Measurements from ENCODE around the gene PLAAT3.
"Not testable (repeated sequence)": the region's sequence is repeated elsewhere in the genome, so short reads cannot be mapped to it uniquely, and the experiment has no call there.

Gene PLAAT3

DNA sequence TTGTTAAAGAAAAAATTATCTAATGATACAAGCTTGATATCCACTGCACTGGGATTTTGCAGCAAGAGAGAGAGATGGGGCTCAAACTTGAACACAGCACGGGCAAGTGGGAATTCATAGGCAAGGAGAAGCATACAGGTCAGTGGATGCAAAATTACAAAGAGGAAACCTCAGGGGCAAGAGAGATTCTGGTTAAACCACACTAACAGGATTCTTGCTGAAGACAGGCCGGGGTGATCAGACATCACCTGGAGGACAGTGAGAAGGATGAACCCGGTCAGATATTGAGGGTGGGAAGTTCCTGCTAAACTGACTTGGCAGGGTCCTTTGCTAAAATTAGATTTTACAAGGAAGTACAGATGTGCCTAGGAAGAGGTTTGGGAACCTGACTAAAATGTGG lies 80.2 kb downstream of the PLAAT3 start:
- Histone ChIP-seq H3K9me3 (ENCODE audit: control insufficient read depth, low read length) (no peaks in the 10 kb centered on the region), H3K36me3 (ENCODE audit: control insufficient read depth, insufficient read depth, low read length, severe bottlenecking) (no peaks in the 10 kb centered on the region), H3K9ac (ENCODE audit: low read length) (no peak overlapping the region), H3K4me3 (ENCODE audit: low read length) (no peak overlapping the region), H3K4me1 (ENCODE audit: control insufficient read depth, insufficient read depth, low read length) (peaks cover 31% of the 10 kb centered on the region), H3K27me3 (replicated peaks; ENCODE audit: control insufficient read depth, insufficient read depth, low read length) (no peaks in the 10 kb centered on the region)
- DNase-seq (ENCODE audit: low read depth) = no peak

DNA sequence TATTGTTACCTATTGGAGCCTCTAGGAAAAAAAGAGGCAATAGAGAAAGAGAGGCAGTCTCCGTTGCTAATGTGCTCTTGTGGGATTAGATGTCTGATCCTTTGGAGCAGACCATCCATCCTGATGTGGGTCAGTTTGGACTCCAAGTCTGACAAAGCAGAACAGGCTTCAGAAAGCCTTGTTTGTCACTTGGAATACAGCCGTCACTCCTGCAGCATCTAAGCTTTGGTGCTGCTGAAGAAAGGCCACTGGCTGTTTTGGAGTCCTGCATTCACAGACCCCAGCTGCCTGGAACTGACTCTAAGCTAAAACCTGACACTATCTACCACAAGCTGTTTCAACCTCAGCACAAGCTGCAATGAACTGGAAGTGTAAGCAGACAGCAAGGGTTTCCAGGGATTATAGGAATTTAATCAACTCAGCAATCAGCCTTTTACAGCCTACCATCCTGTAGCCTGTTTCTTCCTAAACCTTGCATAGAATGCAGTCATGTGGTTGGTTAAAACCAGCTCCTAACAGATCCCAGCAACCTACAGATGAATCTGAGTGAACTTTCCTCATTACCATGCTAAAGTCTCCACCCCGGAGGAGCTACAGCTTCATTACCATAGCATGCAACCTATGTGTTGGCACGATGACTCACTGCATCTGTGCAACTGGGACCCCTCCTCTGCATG lies 81.3 kb downstream of the PLAAT3 start:
- Histone ChIP-seq H3K4me1 (ENCODE audit: control insufficient read depth, insufficient read depth, low read length) (peaks cover 28% of the 10 kb centered on the region), H3K9me3 (ENCODE audit: control insufficient read depth, low read length) (no peaks in the 10 kb centered on the region), H3K36me3 (ENCODE audit: control insufficient read depth, insufficient read depth, low read length, severe bottlenecking) (no peaks in the 10 kb centered on the region), H3K9ac (ENCODE audit: low read length) (no peak overlapping the region), H3K27me3 (replicated peaks; ENCODE audit: control insufficient read depth, insufficient read depth, low read length) (no peaks in the 10 kb centered on the region), H3K4me3 (ENCODE audit: low read length) (no peak overlapping the region)
- no peak for DNase-seq (ENCODE audit: low read depth)

DNA sequence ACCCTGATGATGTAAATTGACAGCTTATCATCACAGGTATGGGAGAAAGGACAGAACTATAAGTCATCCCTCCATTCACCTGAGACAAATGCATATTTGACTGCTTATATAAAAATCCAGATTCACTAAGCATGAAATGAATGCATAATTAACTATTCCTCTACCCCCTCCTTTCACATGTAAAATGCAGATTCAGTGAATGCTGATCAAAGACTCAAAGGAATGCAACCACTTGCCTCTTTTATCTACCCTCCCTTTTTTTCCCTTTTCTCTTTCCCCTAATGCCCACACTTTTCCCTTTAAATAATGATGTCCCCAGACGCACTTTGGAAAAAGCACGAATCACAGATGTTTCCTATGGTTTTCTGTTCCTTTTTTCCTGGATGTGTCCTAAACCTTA lies 82.1 kb downstream of the PLAAT3 start:
- no peak for DNase-seq (ENCODE audit: low read depth)
- no peaks in the 10 kb centered on the region for H3K36me3 ChIP-seq (ENCODE audit: control insufficient read depth, insufficient read depth, low read length, severe bottlenecking)
- no peak overlapping the region for H3K9ac ChIP-seq (ENCODE audit: low read length)

DNA sequence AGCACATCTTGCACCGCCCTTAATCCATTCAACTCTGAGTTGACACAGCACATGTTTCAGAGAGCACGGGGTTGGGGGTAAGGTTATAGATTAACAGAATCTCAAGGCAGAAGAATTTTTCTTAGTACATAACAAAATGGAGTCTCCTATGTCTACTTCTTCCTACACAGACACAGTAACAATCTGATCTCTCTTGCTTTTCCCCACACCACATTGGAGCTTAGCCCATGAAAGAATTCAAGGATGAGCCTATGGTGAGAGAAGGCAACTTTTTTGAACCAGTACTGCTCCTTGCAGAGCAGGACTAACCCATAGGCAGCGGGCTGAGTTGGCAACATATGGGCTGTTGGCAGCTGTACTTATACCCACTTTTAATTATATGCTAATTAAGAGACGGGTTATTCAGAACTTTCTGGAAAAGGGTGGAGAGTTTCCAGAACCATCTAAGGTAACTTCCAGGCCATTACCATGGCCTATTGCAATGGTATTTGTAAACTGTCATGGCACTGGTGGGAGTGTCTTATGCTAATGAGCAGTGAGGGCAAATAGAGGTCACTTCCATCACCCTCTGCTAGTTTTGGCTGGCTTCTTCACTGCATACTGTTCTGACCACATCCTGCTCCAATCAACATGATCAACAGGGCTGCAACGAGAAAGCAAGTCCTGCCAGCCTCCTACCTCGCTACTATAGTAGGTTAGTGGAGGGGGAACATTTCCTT lies 83.0 kb downstream of the PLAAT3 start:
- DNase-seq (ENCODE audit: low read depth) = peak; percentile 72
- not testable (repeated sequence) for H3K36me3 ChIP-seq (ENCODE audit: control insufficient read depth, insufficient read depth, low read length, severe bottlenecking); H3K9ac ChIP-seq (ENCODE audit: low read length); H3K4me3 ChIP-seq (ENCODE audit: low read length); H3K27me3 ChIP-seq (replicated peaks; ENCODE audit: control insufficient read depth, insufficient read depth, low read length); H3K9me3 ChIP-seq (ENCODE audit: control insufficient read depth, low read length)
- peaks cover 11% of the 10 kb centered on the region for H3K4me1 ChIP-seq (ENCODE audit: control insufficient read depth, insufficient read depth, low read length)

More for the DNA sequence above, 82.1 kb downstream of the PLAAT3 start:
- Histone ChIP-seq H3K4me1 (ENCODE audit: control insufficient read depth, insufficient read depth, low read length) (peaks cover 20% of the 10 kb centered on the region), H3K4me3 (ENCODE audit: low read length) (no peak overlapping the region), H3K9me3 (ENCODE audit: control insufficient read depth, low read length) (no peaks in the 10 kb centered on the region), H3K27me3 (replicated peaks; ENCODE audit: control insufficient read depth, insufficient read depth, low read length) (peaks cover 3% of the 10 kb centered on the region)

DNA sequence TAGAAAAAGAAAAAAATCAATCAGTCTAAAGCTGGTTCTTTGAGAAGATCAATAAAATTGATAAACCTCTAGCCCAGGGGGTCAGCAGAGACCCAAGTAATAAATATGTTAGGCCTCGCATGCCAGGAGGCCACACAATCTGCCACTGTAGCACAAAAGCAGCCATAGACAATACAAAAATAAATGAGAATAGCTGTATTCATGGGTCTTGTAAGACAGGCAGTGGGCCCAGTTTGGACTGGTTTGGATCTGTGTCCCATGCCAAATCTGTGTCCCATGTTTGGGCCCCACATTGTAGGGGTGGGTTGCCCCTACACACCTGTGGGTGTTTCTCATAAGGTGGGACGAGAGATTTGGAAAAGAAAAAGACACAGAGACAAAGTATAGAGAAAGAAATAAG lies 84.2 kb downstream of the PLAAT3 start:
- no peak overlapping the region for H3K4me3 ChIP-seq (ENCODE audit: low read length)
- H3K9me3 ChIP-seq (ENCODE audit: control insufficient read depth, low read length) = no peaks in the 10 kb centered on the region
- no peak overlapping the region for H3K9ac ChIP-seq (ENCODE audit: low read length)
- DNase-seq (ENCODE audit: low read depth) = no peak
- peaks cover 11% of the 10 kb centered on the region for H3K4me1 ChIP-seq (ENCODE audit: control insufficient read depth, insufficient read depth, low read length)
- peaks cover 3% of the 10 kb centered on the region for H3K27me3 ChIP-seq (replicated peaks; ENCODE audit: control insufficient read depth, insufficient read depth, low read length)
- no peaks in the 10 kb centered on the region for H3K36me3 ChIP-seq (ENCODE audit: control insufficient read depth, insufficient read depth, low read length, severe bottlenecking)

DNA sequence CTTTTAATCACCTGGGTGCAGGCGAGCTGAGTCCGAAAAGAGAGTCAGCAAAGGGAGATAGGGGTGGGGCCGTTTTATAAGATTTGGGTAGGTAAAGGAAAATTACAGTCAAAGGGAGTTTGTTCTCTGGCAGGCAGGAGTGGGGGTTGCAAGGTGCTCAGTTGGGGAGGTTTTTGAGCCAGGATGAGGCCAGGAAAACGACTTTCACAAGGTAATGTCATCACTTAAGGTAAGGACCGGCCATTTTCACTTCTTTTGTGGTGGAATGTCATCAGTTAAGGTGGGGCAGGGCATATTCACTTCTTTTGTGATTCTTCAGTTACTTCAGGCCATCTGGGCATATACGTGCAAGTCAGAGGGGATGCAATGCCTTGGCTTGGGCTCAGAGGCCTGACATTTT lies 84.9 kb downstream of the PLAAT3 start:
- not testable (repeated sequence) for H3K27me3 ChIP-seq (replicated peaks; ENCODE audit: control insufficient read depth, insufficient read depth, low read length); H3K9ac ChIP-seq (ENCODE audit: low read length); H3K36me3 ChIP-seq (ENCODE audit: control insufficient read depth, insufficient read depth, low read length, severe bottlenecking); H3K4me3 ChIP-seq (ENCODE audit: low read length); H3K9me3 ChIP-seq (ENCODE audit: control insufficient read depth, low read length); DNase-seq (ENCODE audit: low read depth)
- peaks cover 11% of the 10 kb centered on the region for H3K4me1 ChIP-seq (ENCODE audit: control insufficient read depth, insufficient read depth, low read length)

DNA sequence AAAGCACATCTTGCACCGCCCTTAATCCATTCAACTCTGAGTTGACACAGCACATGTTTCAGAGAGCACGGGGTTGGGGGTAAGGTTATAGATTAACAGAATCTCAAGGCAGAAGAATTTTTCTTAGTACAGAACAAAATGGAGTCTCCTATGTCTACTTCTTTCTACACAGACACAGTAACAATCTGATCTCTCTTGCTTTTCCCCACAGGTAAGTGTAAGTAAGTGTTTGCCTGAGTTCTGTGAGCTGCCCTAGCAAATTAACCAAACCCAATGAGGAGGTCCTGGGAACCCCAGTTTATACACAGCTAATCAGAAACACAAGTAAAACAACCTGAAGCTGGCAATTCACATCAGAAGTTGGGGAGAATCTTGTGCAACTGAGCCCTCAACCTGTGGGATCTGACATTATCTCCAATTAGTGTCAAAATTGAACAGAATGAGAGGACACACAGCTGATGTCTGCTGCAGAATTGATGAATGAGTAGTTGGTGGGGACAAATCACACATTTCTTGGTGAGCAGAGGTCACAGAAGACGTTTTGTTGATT lies 85.4 kb downstream of the PLAAT3 start:
- H3K9ac ChIP-seq (ENCODE audit: low read length); H3K9me3 ChIP-seq (ENCODE audit: control insufficient read depth, low read length); H3K27me3 ChIP-seq (replicated peaks; ENCODE audit: control insufficient read depth, insufficient read depth, low read length); DNase-seq (ENCODE audit: low read depth); H3K36me3 ChIP-seq (ENCODE audit: control insufficient read depth, insufficient read depth, low read length, severe bottlenecking); H3K4me3 ChIP-seq (ENCODE audit: low read length): not testable (repeated sequence)
- H3K4me1 ChIP-seq (ENCODE audit: control insufficient read depth, insufficient read depth, low read length) = peaks cover 11% of the 10 kb centered on the region

DNA sequence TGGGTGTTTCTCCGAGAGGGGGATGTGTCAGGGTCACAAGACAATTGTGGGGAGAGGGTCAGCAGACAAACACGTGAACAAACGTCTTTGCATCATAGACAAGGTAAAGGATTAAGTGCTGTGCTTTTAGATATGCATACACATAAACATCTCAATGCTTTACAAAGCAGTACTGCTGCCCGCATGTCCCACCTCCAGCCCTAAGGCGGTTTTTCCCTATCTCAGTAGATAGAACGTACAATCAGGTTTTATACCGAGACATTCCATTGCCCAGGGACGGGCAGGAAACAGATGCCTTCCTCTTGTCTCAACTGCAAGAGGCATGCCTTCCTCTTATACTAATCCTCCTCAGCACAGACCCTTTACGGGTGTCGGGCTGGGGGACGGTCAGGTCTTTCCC lies 86.1 kb downstream of the PLAAT3 start:
- peaks cover 11% of the 10 kb centered on the region for H3K4me1 ChIP-seq (ENCODE audit: control insufficient read depth, insufficient read depth, low read length)
- H3K4me3 ChIP-seq (ENCODE audit: low read length); H3K36me3 ChIP-seq (ENCODE audit: control insufficient read depth, insufficient read depth, low read length, severe bottlenecking); H3K27me3 ChIP-seq (replicated peaks; ENCODE audit: control insufficient read depth, insufficient read depth, low read length); H3K9me3 ChIP-seq (ENCODE audit: control insufficient read depth, low read length); H3K9ac ChIP-seq (ENCODE audit: low read length); DNase-seq (ENCODE audit: low read depth): not testable (repeated sequence)

DNA sequence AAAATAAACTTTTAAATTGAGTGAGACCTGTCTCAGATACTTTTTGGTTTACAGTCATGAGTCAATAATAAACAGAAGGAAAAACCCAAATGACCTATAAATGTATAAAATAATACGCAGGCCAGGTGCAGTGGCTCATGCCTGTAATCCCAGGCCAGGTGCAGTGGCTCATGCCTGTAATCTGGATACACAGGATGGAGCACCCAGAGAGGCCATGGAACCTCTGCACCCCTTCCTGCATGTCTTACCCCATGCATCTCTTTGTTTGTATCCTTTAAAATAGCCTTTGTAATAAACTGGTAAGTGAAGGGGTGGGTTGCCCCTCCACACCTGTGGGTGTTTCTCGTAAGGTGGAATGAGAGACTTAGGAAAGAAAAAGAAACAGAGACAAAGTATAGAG lies 86.6 kb downstream of the PLAAT3 start:
- Histone ChIP-seq H3K4me1 (ENCODE audit: control insufficient read depth, insufficient read depth, low read length) (peaks cover 11% of the 10 kb centered on the region), H3K36me3 (ENCODE audit: control insufficient read depth, insufficient read depth, low read length, severe bottlenecking) (no peaks in the 10 kb centered on the region), H3K9ac (ENCODE audit: low read length) (no peak overlapping the region), H3K9me3 (ENCODE audit: control insufficient read depth, low read length) (peaks cover 14% of the 10 kb centered on the region), H3K4me3 (ENCODE audit: low read length) (no peak overlapping the region), H3K27me3 (replicated peaks; ENCODE audit: control insufficient read depth, insufficient read depth, low read length) (peaks cover 3% of the 10 kb centered on the region)
- DNase-seq (ENCODE audit: low read depth) = no peak

Data from adipocyte (in vitro differentiated cells).